HCT116 (cell line): ENCODE results near the gene CCL23.

Experiments
- ATF3 ChIP-seq: IDR thresholded peaks from 2 replicates; pipeline ENCODE4 v1.6.1; 2012
- EZH2 ChIP-seq: fragments of 200-600 bp; sonication (generic); IDR thresholded peaks from 2 replicates; pipeline ENCODE4 v1.6.1; 2017; ENCODE audit warnings: antibody characterized with exemption, mixed run types
- EZH2phosphoT487 ChIP-seq: fragments of 200-600 bp; IDR thresholded peaks from 2 replicates; pipeline ENCODE4 v1.6.1; 2018; ENCODE audit warnings: antibody characterized with exemption, borderline replicate concordance
- POLR2A ChIP-seq: IDR thresholded peaks from 2 replicates; pipeline ENCODE4 v1.7.0; 2011; ENCODE audit warnings: borderline replicate concordance; ENCODE audit not compliant: insufficient read depth, insufficient read length; ENCODE audit errors: extremely low read depth
- POLR2AphosphoS5 ChIP-seq: IDR thresholded peaks from 2 replicates; pipeline ENCODE4 v1.6.1; 2011; ENCODE audit warnings: mild to moderate bottlenecking, low read depth, low read length, moderate library complexity
- RAD21 ChIP-seq: IDR thresholded peaks from 2 replicates; pipeline ENCODE4 v1.6.1; 2012; ENCODE audit warnings: low read depth, mild to moderate bottlenecking
- ZFX ChIP-seq: fragments of 450-650 bp; IDR thresholded peaks from 2 replicates; pipeline ENCODE4 v1.6.1; 2017
- TF ChIP-seq, protein P1 (sequence below), 3 experiments: fragments of 200-600 bp in 1 of 3; sonication (generic) in 1 of 3; IDR thresholded peaks in 2 of 3; conservative IDR thresholded peaks in 1 of 3; 2 replicates each; pipeline ENCODE4 v1.5.1; 2012 to 2017; ENCODE audit warnings: low read depth in 2 of 3, low read length in 2 of 3, antibody characterized with exemption in 1 of 3, borderline replicate concordance in 1 of 3, control low read depth in 1 of 3, mild to moderate bottlenecking in 1 of 3, mixed read lengths in 1 of 3, mixed run types in 1 of 3, moderate library complexity in 1 of 3; ENCODE audit not compliant: insufficient read depth in 1 of 3
- TF ChIP-seq, protein P2 (sequence below): IDR thresholded peaks from 2 replicates; pipeline ENCODE4 v1.6.1; 2012; ENCODE audit warnings: low read depth

GRCh38 chr17:35969558-35970380 lies 48.0 kb downstream of the CCL23 start:
- TF ChIP-seq ATF3, result no peak
- no peak for TF ChIP-seq POLR2A
- TF ChIP-seq, protein P1, sequence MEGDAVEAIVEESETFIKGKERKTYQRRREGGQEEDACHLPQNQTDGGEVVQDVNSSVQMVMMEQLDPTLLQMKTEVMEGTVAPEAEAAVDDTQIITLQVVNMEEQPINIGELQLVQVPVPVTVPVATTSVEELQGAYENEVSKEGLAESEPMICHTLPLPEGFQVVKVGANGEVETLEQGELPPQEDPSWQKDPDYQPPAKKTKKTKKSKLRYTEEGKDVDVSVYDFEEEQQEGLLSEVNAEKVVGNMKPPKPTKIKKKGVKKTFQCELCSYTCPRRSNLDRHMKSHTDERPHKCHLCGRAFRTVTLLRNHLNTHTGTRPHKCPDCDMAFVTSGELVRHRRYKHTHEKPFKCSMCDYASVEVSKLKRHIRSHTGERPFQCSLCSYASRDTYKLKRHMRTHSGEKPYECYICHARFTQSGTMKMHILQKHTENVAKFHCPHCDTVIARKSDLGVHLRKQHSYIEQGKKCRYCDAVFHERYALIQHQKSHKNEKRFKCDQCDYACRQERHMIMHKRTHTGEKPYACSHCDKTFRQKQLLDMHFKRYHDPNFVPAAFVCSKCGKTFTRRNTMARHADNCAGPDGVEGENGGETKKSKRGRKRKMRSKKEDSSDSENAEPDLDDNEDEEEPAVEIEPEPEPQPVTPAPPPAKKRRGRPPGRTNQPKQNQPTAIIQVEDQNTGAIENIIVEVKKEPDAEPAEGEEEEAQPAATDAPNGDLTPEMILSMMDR (IDR thresholded peaks at IDR 0.05 in 2 of 3, conservative IDR thresholded peaks at IDR 0.05 in 1 of 3; ENCODE audit: borderline replicate concordance in 1 of 3, insufficient read depth in 1 of 3, low read depth in 2 of 3, low read length in 2 of 3), result peak; percentile 66 to 87 (median 74); a peak in 5 of 6 replicates
- no peak for TF ChIP-seq POLR2AphosphoS5
- no peak for TF ChIP-seq ZFX
- no peak for TF ChIP-seq EZH2phosphoT487
- no peak for TF ChIP-seq EZH2
- TF ChIP-seq, protein P2, sequence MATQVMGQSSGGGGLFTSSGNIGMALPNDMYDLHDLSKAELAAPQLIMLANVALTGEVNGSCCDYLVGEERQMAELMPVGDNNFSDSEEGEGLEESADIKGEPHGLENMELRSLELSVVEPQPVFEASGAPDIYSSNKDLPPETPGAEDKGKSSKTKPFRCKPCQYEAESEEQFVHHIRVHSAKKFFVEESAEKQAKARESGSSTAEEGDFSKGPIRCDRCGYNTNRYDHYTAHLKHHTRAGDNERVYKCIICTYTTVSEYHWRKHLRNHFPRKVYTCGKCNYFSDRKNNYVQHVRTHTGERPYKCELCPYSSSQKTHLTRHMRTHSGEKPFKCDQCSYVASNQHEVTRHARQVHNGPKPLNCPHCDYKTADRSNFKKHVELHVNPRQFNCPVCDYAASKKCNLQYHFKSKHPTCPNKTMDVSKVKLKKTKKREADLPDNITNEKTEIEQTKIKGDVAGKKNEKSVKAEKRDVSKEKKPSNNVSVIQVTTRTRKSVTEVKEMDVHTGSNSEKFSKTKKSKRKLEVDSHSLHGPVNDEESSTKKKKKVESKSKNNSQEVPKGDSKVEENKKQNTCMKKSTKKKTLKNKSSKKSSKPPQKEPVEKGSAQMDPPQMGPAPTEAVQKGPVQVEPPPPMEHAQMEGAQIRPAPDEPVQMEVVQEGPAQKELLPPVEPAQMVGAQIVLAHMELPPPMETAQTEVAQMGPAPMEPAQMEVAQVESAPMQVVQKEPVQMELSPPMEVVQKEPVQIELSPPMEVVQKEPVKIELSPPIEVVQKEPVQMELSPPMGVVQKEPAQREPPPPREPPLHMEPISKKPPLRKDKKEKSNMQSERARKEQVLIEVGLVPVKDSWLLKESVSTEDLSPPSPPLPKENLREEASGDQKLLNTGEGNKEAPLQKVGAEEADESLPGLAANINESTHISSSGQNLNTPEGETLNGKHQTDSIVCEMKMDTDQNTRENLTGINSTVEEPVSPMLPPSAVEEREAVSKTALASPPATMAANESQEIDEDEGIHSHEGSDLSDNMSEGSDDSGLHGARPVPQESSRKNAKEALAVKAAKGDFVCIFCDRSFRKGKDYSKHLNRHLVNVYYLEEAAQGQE, result no peak
- peak; percentile 90 for TF ChIP-seq RAD21
